NCI-H1694 (cell line): Measurements from ENCODE around the gene FARP2.

Experiments
- DNase-seq: peaks from one replicate; lab custom pipeline; 2025; lab: John Stamatoyannopoulos, UW

Gene FARP2

DNA sequence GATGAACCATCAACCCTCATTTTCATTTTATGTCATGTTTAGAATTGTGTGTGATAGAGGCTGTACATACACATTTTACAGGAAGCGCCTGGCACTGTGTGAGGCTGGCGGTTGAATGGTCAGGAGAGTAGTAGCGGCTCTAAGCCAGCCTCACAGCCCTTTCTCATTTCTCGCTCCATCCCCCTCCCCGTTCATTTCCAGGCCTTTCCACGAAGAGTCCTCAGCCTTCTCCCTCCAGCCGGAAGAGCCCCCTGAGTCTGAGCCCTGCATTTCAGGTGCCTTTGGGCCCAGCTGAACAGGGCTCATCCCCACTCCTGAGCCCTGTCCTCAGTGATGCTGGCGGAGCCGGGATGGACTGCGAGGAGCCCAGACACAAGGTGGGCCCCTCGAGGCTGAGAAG is 100.5 kb downstream of the FARP2 start:
- DNase-seq: no peak

DNA sequence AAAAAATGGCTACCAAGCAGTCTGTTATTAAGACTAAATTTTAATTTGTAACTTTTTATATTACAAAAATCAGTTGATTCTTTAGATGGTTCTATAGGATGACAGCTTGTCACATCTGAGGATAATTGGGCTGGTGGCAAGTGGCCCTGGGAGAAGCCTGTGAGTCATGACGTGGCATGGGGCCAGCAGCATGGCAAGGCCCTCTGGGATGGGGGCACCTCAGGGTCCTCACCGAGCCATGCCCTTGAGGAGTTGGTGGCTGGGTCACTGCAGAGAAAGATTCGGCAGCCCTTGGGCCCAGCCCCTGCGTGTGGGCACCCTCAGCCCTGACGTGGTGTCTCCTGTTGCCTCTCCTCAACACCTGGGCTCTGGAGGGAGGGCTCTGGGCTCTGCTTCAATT is 102.6 kb downstream of the FARP2 start:
- peak; percentile 84 for DNase-seq

DNA sequence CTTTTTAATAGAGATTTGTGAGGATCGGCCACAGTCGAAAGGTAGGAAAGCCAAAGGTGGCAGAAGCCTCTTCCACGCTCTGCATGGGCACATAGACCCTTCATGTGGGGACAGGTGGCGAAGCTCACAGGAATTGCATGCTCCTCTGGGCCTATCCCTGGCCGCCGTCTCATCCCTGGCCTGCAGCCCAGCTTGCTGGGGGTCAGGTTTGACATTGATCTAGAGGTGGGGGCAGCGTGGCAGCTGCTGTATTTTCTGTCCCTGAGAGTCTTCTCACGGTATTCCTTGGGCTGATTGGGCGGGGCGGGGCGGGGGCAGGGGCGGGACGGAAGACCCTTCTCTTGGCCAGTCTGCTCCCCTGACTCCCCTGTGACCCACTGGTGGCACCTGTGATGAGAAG is 103.4 kb downstream of the FARP2 start:
- DNase-seq: peak; percentile 34

DNA sequence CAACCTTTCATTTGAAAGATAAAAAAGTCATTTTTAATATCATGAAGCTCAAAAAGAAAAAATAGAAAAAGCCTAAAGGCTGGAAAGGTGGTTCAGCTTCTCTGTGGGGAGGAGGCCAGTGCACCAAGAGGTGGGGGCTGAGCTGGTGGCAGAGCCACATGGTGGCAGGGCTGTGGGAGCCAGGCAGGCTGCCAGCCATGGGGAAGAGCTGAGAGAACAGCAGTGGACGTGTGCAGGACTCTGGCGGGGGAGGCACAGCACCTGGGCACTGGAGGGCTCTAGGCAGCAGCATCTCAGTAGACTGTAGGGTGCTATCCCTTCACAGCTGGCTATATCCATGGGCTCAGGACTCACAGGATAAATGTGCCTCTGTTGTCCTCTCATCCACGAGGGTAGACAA is 104.5 kb downstream of the FARP2 start:
- peak; percentile 24 for DNase-seq

DNA sequence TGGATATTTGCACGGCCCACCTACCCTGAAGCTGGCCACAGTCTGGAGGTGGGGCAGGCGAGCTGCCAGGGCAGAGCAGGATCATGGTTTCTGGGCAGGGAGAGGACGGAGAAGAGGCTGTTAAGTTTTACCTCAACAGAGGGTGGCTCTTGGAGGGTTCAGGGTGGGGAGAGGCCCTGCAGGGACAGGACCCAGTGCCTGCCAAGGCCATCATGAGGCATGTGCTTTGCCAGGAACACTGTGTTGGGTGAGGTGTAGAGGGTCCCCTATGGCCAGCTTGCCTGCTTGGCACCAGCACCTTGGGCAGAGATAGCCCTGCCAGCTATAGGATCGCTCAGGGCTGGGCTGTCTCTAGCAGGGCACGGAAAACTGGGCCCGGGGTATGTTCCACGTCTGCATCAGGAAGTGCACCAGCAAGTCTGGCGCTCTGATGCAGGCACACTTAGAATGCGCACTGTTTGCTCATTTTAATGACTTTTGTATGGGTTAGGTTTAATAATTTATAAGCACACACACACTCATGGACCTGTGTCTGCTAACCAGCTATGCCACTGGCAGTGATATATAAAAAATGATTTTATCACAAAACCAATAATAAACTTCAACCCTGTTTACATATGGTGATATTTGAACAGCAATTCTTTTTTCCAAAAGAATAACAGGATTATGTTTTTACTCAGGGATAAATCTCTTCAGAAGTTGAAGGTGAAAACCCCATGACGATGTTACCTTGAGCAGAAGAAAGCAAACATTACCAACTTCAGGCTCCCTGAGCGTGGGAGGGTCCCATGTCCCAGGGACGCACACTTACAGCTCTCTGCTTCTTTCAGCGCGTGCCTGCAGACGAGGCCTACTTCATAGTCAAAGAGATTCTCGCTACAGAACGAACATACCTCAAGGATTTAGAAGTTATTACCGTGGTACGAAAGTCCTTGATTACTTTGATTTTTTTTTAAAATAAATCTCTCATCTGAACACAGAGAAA is 105.9 kb downstream of the FARP2 start:
- DNase-seq: no peak

DNA sequence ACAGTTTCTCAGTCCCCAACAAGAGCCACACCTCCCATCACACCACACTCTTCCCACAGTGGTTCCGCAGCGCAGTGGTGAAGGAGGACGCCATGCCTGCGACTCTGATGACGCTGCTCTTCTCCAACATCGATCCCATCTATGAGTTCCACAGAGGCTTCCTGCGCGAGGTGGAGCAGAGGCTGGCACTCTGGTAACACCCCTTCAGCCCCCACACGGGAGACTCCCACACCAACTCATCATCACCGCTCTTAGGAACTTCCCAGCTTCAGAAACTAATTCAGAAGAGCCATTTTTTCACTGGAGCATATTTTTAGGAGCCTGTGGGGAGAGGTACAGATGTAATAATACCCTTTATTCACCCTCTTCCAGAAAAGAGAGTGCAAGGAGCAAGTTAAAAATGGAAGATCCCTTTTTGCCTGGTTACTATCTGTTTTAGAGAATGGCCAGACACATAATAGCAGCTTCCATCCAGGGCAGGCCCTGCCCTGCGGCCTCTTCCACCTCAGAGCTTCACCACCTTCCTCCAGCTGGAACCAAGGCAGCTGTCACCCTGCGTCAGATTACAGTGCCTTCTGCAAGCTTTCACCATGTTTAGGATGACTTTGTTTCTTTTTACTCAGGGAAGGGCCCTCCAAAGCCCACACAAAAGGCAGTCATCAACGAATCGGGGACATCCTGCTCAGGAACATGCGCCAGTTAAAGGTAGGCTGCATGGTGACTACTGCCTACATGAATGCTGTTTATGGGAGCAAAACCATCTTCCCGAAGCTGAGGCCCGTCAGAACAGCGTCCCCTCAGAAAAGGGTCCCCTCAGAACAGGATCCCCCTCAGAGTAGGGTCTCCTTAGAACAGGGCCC is 107.4 kb downstream of the FARP2 start:
- no peak for DNase-seq

DNA sequence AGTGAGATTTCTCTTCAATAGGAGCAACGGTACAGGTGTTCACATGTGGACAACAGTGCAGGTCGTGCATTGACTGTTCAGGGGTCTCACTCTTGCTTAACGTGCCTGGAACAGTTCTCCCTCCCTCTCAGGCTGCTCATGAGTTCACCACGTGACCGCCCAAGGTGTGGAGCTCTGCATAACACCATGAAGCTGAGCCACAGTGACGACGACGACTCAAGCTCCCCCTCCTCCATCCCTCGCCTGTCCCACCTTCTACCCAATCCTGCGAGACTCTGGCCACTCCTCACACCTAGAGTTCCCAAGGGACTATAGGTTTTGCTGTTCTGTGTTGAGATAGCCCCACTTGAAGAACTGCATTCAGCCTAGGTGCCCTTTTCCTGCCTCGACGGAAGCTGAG is 109.5 kb downstream of the FARP2 start:
- DNase-seq: no peak

DNA sequence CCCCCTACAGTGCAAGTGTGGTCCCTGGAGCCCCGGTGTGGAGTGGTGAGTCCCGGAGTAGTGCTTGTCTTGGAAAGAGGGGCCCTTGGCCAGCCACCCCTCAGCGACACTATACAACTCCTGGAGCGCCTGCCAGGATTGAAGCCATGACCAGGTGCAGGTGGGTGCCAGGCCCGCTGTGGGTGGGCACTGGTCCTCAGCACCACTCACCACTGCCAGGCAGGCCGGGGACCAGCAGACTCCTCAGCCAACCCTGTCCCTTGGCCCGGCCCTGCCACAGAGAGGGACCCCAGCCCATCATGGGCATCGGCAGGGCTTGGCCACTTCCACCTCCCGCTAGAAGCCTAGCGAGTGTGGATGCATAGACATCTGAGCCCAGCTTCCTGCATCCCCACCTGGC is 110.1 kb downstream of the FARP2 start:
- no peak for DNase-seq

DNA sequence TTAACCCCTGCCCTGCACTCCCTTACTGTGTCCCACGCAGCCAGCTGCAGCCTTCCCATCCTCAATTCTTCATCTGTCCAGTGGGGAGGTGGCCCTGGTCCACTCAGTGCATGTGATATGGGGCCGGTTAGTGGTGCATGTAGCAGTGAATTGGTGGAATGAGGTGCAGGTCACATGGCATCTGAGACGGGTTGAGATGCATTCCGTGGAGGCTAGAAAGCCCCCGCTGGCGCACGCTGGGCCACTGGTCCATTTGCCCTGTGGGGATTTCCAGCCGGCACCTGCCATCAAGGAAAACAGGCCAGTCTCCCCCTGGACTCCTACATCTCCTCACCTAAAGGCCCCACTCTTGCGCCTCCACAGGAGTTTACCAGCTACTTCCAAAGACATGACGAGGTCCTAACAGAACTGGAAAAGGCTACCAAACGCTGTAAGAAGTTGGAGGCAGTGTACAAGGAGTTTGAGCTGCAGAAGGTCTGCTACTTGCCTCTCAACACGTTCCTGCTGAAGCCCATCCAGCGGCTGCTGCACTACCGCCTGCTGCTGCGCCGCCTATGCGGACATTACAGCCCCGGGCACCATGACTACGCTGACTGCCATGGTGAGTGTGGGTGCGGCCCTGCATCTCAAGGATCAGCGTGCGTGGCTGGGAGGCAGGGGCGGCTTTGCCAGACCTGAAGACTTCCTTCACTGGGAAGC is 111.8 kb downstream of the FARP2 start:
- DNase-seq: no peak

DNA sequence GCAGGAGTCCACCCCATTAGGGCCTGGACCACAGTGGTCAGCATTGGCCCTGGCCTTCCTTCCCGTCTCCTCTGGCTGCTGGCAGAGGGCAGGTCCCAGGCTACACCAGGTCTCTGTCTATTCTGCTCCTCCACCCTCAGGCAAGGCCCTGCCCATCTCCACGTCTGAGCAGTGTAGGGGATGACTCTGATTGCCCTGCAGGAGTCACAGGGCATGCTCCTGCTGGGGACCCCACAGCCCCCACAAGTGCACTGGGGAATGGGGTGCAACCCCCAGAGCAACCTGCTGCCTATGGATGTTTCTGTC is 112.3 kb downstream of the FARP2 start:
- no peak for DNase-seq

DNA sequence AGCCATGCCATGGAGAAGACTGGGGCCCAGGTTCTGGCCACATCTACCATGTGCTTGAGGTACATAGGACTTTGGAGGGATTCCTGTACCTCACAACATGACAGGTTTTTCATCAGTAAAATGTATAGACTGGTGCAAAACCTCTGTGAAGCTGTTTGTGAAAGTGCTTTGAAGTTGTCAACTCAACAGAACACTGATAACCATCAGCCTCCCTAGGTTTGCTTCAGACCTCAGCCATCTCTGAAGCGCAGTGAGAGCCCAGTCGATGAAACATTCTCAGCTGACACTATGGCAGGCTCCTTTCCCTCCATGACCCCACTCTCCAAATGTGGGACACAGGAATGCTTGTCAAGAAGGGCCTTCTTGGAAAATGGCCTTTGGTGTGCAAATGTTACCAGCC is 113.7 kb downstream of the FARP2 start:
- DNase-seq: no peak

DNA sequence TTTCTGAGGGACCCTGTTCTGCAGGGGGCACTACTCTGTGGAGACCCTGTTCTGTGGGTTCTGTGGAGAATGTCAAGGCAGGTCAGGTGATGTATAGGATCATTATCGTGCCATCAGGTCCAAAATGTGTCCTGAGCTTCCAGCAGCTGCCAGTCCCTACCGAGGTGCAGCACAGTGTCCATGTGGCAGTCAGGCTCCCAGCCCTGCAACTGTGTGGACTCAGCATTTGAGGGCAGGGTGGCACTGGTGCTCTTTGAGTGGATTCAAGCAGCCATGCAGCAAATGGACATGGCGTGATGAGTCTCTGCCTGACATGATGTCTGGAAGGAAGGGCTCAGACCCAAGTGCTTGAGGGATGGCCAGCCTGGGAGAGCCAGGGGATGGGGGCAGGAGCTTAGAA is 117.3 kb downstream of the FARP2 start:
- DNase-seq: no peak

DNA sequence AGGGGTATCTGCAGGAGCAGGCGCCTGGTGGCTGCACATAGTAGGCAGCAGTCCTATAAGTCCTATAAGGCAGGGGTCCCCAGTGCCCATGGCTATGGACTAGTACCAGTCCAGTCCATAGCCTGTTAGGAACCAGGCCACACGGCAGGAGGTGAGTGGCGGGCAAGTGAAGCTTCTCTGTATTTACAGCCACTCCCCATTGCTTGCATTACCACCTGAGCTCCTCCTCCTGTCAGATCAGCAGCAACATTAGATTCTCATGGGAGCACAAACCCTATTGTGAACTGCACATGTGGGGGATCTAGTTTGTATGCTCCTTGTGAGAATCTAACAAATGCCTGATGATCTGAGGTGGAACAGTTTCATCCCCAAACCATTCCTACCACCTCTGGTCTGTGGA is 119.2 kb downstream of the FARP2 start:
- no peak for DNase-seq

DNA sequence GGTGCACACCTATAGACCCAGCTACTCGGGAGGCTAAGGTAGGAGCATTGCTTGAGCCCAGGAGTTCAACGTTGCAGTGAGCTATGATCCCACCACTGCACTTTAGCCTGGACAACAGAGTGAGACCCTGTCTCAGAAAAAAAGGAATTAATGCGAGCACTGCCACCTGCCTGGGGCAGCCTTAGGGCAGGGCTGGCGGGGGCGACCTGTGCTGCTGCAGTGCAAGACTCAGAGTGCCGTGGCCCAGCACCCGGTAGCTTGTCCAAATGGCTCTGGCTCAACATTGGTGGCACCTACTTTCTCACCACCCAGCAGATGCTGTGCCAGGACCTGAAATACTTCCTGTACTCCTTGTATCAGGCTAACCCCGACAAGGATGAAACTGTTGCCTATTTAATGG is 122.1 kb downstream of the FARP2 start:
- DNase-seq: no peak

DNA sequence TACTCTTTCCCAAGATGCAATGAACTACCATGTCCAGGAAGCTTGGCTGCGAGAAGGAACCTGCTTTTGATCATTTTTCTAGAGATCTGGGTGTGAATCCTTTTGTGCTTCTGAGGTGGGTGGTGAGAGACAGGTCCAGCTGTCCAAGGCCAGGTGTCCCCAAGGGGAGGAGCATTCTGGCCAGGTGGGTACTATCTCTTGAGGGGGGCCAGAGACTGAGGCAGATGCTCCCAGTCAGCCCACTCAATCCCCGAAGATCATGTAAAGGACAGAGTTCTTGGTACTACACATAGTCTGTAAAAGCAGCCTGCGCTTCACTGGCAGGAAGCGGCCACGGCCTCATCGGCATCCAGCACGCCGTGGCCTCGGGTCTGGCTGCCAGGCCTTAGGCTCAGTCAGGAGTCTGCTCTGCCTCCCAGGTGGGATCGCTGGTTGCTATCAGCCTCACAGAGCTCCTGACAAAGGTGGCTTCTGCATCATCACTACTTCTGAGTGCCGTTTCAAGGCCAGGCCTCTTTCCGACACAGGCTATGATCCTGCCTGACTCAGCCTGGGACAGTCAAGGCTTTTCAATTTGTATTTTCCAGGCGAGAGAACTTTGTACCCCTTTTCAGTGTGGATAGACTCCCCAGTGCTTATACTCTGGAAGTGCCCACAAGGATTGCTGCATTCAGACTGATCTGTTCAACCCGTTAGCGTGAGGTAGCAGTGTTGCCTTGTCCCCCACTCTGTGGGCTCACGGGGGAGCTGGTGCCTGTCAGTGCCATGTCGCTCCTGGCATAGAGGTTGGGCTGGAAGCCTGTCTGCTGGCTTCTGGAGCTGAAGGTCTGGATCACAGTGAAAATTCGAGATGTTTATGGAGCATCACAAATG is 123.2 kb downstream of the FARP2 start:
- DNase-seq: no peak

DNA sequence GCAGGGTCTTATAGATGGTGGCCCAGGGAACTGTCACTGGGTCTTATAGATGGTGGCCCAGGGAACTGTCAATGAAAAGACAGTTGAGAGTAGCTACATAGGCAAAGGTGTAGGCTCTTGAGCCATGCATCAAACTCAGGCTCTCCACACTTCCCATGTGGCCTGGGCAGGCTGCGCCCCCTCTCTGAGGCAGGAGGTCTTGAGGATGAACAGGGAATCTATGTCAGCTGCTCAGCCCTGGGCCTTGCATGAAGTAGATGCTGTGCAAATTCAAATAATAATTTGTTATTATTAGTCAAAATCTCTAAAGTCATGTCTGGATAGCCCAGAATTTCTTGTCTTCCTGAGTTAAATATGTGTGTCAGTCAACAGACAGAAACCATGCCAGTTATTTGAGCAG is 125.6 kb downstream of the FARP2 start:
- DNase-seq: no peak

DNA sequence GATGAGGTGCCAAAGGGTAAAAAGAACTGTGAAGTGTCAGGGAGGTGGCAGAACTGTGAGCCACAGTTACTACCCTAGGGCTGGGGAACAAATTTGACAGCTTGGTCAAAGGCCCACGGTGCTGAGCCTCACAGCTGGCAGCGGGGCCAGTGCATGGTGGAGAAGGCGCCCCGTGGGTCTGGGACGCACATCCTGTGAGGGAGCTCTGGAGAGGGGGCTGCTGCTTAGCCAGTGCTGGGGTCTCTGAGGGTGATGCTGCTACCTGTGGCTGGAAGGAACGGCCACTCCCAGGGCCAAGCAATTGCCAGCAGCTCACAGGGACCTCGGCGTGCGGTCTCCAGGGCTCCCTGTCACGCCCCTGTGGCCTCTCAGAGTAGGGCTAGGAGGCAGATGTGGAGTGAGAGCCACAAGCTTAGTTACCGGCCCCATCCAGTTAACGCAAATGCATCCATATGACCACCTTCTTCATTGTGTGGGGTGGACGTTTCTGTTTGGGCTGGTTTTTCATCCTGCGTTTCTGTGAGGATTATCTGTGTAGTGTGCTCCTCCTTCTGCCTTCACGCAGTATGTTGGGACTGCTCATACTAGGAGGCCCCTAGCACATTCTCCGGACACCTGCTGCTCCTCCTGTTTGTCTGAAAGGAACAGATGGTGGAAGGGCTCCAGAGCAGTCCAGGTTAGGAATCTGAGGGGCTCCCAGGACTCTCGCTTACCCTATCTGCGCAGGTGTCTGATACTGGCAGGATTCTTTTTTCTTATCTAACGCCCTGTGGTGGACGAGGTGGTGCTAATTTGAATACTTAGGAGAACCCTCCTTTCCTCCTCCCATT is 126.3 kb downstream of the FARP2 start:
- DNase-seq: no peak

DNA sequence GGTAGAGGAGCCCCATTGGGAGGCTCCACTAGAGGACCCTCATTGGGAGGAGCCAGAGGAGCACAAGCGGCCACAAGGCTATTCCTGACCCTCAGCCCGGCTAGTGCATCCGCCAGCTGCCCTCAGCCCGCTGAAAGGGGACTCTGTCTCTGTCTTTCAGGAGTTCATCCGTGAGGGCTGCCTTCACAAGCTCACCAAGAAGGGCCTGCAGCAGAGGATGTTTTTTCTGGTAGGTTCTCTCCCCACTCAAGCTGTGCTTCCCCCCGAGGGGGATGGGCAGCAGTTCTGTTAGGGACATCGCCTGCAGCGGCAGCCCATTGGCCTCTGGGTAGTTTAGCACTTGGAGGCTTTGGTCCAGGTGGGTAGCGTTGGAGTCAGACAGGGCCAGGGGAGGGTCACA is 127.2 kb downstream of the FARP2 start:
- no peak for DNase-seq

DNA sequence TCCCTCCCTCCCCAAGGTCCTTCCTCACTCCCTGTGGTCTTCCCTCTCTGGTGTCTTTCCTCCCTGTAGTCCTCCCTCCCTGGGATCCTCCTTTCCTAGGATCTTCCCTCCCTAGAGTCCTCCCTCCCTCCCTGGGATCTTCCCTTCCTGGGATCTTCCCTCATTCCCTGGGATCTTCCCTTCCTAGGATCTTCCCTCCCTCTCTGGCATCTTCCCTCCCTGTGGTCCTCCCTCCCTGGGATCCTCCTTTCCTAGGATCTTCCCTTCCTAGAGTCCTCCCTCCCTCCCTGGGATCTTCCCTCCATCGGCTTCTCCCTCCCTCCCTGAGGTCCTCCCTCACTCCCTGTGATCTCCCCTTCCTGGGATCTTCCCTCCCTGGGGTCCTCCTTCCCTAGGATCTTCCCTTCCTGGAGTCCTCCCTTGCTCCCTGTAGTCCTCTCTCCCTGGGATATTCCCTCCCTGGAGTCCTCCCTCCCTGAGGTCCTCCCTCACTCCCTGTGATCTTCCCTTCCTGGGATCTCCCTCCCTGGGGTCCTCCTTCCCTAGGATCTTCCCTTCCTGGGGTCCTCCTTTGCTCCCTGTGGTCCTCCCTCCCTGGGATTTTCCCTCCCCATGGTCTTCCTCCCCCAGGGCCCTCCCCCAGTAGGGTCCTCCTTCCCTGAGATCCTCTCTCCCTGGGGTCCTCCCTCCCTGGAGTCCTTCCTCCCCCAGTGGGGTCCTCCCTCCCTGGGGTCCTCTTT is 129.3 kb downstream of the FARP2 start:
- DNase-seq: no peak

DNA sequence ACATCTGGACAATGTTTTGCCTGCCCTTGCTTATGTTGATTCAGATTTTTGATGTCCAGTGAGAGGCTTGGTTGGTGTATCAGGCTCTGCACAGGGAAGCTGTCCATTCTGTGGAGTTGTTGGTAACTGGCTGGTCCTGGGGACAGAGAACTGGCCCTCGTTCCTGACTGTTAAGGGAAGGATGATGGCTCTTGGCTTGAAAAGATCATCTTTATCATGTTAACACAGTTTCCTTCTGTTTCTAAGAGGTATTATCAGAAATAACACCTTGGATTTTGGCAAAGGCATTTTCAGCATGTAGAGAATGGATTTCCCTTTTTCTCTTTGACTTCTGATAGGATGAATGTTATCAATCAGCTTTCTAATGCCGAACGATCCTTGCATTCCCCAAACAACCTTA is 133.0 kb downstream of the FARP2 start:
- no peak for DNase-seq
